GM12892 (cell line): ENCODE results near the gene ALDH1A1.

ENCODE experiments used
- POLR2A ChIP-seq: IDR thresholded peaks from 2 replicates; pipeline ENCODE4 v1.6.1; 2011; ENCODE audit warnings: low read depth, low read length, control low read depth
- POLR2AphosphoS5 ChIP-seq: IDR thresholded peaks from 2 replicates; pipeline ENCODE4 v1.6.1; 2011; ENCODE audit warnings: low read depth, low read length, control low read depth
- TAF1 ChIP-seq: IDR thresholded peaks from 2 replicates; pipeline ENCODE4 v1.6.1; 2011; ENCODE audit warnings: low read depth, mild to moderate bottlenecking, control low read depth, low read length, borderline replicate concordance

GRCh38 chr9:72904267-72905093 lies 48.4 kb downstream of the ALDH1A1 start:
- no peak for TF ChIP-seq POLR2A
- TF ChIP-seq POLR2AphosphoS5: no peak
- no peak for TF ChIP-seq TAF1
